Measurements from ENCODE around the gene CSNK1A1L. TPM values are rescaled to one million over a fixed set of nuclear protein-coding genes. Genes with fewer than 3 reads are reported as not detected.

Gene CSNK1A1L
- total and polyA plus RNA-seq, 2 of the 4 experiments (the other 2 are of a cell fraction): not detected

DNA sequence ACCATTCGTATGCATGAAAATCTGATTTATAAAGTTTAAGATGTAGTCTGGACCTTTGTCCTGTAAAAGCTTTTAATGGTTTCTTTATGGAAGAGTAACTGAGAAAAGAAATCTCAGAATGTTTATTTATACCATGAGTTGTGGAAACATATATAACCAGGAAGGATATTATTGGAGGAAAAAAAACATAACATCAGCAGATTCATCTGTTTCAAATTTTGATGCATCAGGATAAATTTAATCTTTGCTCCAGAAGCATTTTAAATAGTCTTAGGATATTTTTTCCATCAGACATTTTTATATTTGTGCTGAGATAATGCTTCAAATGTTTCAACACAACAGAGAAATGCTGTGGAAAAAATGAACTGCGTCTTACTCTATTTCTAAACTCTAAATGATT lies 31.2 kb upstream of the CSNK1A1L start:
- no peaks in the 10 kb centered on the region for H3K79me1 ChIP-seq (ENCODE audit: low read depth in 1 of 2, low read length in 2 of 2)
- no peaks in the 10 kb centered on the region for H3K9me3 ChIP-seq (ENCODE audit: control insufficient read depth, insufficient read depth, low read length)
- no peak for DNase-seq
- no peak overlapping the region for H3K18ac ChIP-seq (ENCODE audit: low read depth, low read length)
- H3K23ac ChIP-seq (ENCODE audit: low read depth, low read length): no peak overlapping the region
- H3K4me3 ChIP-seq (ENCODE audit: insufficient read depth, low read depth, low read length): no peak overlapping the region
- no CpG with 5 or more reads among the region's 2 CpGs for WGBS, 2 experiments (ENCODE audit: extremely low coverage in 2 of 2, insufficient read length in 1 of 2)
- POLR2A ChIA-PET (ENCODE audit: unreplicated experiment): no interaction called here
- no peak overlapping the region for H2AK9ac ChIP-seq (replicated peaks; ENCODE audit: low read depth, low read length, poor library complexity)
- H3K27ac ChIP-seq (ENCODE audit: insufficient read depth, low read length): no peak overlapping the region
- H4K20me1 ChIP-seq (ENCODE audit: insufficient read depth, low read length): no peaks in the 10 kb centered on the region
- H3K56ac ChIP-seq (ENCODE audit: extremely low read depth, insufficient read depth, low read length): no peak overlapping the region
- no peaks in the 10 kb centered on the region for H3K36me3 ChIP-seq (ENCODE audit: control insufficient read depth, insufficient read depth, low read length)
- no peaks in the 10 kb centered on the region for H3K27me3 ChIP-seq (ENCODE audit: control insufficient read depth, insufficient read depth, low read length)
- H4K91ac ChIP-seq (ENCODE audit: insufficient read depth, low read depth, low read length): no peak overlapping the region
- H3K4ac ChIP-seq (ENCODE audit: low read depth, low read length): no peak overlapping the region
- no peak for ATAC-seq (ENCODE audit: low read depth)
- TF ChIP-seq MXI1 (IDR thresholded peaks at IDR 0.05; ENCODE audit: borderline replicate concordance, low read depth, low read length) (no peak), MAFK (IDR thresholded peaks at IDR 0.05; ENCODE audit: low read depth, low read length) (peak; percentile 32; the same call in 1 of the 2 replicates), SMC3 (IDR thresholded peaks at IDR 0.05; ENCODE audit: low read depth, low read length) (no peak), CHD1 (IDR thresholded peaks at IDR 0.05; ENCODE audit: low read depth, low read length) (no peak), BHLHE40 (IDR thresholded peaks at IDR 0.05; ENCODE audit: low read depth, low read length) (no peak)
- no peak overlapping the region for H2BK15ac ChIP-seq (ENCODE audit: low read depth, low read length)
- intact Hi-C loops (cut with micrococcal nuclease): no loop called here
- H4K8ac ChIP-seq (ENCODE audit: low read depth in 2 of 2, low read length in 2 of 2): no peak overlapping the region
- H3K9me1 ChIP-seq (ENCODE audit: insufficient read depth, low read length): no peaks in the 10 kb centered on the region
- no peak overlapping the region for H2AFZ ChIP-seq (replicated peaks; ENCODE audit: low read length, poor library complexity)
- H3K9ac ChIP-seq (ENCODE audit: low read depth, low read length): no peak overlapping the region
- no peak overlapping the region for H2AK5ac ChIP-seq (ENCODE audit: low read depth, low read length)
- dilution Hi-C loops (cut with HindIII; ENCODE audit: low sequenced_read_pairs, unreplicated experiment): no loop called here
- no peaks in the 10 kb centered on the region; the same call in 1 of the 2 replicates for H3K4me1 ChIP-seq (ENCODE audit: control insufficient read depth, insufficient read depth, low read length)
- in situ Hi-C loops (cut with MboI; ENCODE audit: low sequenced_read_pairs): no loop called here
- CTCF ChIA-PET: interaction anchor here (0.7 kb wide), 1 partner anchor 62 kb away, joined by 3 read pairs; no protein-coding TSS in a partner anchor
- no peak overlapping the region for H3K4me2 ChIP-seq (ENCODE audit: low read depth, low read length)
- BruUV-seq (replicated peaks): no TSS peak
- no peak overlapping the region for H2BK120ac ChIP-seq (ENCODE audit: low read depth, low read length)
- no peak overlapping the region for H4K5ac ChIP-seq (ENCODE audit: low read depth, low read length)
- H2BK20ac ChIP-seq (ENCODE audit: low read depth, low read length): no peak overlapping the region
- H3K14ac ChIP-seq (replicated peaks; ENCODE audit: low read depth, low read length): no peak overlapping the region
- no peak overlapping the region for H2BK5ac ChIP-seq (ENCODE audit: low read depth, low read length, poor library complexity, severe bottlenecking)

Data from IMR-90 (cell line).